IPS-15b (cell line): ENCODE measurements around the gene TEX55.
"Not testable (repeated sequence)": the region's sequence is repeated elsewhere in the genome, so short reads cannot be mapped to it uniquely, and the experiment has no call there.

Experiments
- H3K27me3 ChIP-seq: one replicate; pipeline ENCODE4 v1.6.1; 2013; ENCODE audit warnings: low read length; ENCODE audit not compliant: control insufficient read depth, insufficient read depth
- H3K36me3 ChIP-seq: one replicate; pipeline ENCODE4 v1.6.1; 2013; ENCODE audit warnings: low read length; ENCODE audit not compliant: control insufficient read depth, insufficient read depth
- H3K4me1 ChIP-seq: one replicate; pipeline ENCODE4 v1.6.1; 2013; ENCODE audit warnings: mild to moderate bottlenecking, low read length; ENCODE audit not compliant: control insufficient read depth, insufficient read depth
- H3K4me3 ChIP-seq: one replicate; pipeline ENCODE4 v1.5.1; 2013; ENCODE audit warnings: low read depth, low read length
- H3K9ac ChIP-seq: one replicate; pipeline ENCODE4 v1.6.1; 2013; ENCODE audit warnings: low read depth, mild to moderate bottlenecking, low read length
- H3K9me3 ChIP-seq: one replicate; pipeline ENCODE4 v1.6.1; 2013; ENCODE audit warnings: mild to moderate bottlenecking, low read length; ENCODE audit not compliant: control insufficient read depth, insufficient read depth

Gene TEX55

GRCh38 chr3:119139360-119139759 is 6.6 kb upstream of the TEX55 start:
- H3K4me1 ChIP-seq, H3K36me3 ChIP-seq, H3K9ac ChIP-seq, H3K27me3 ChIP-seq, H3K4me3 ChIP-seq, H3K9me3 ChIP-seq: not testable (repeated sequence)

GRCh38 chr3:119140466-119140865 is 5.5 kb upstream of the TEX55 start:
- H3K4me1 ChIP-seq: peaks cover under 1% of the 10 kb centered on the region
- H3K9ac ChIP-seq: no peak overlapping the region
- no peak overlapping the region for H3K4me3 ChIP-seq
- no peaks in the 10 kb centered on the region for H3K27me3 ChIP-seq
- no peaks in the 10 kb centered on the region for H3K9me3 ChIP-seq
- H3K36me3 ChIP-seq: no peaks in the 10 kb centered on the region

- no peaks in the 10 kb centered on the region for H3K9me3 ChIP-seq
- no peak overlapping the region for H3K4me3 ChIP-seq
- H3K4me1 ChIP-seq: peaks cover 2% of the 10 kb centered on the region
- no peak overlapping the region for H3K9ac ChIP-seq
- no peaks in the 10 kb centered on the region for H3K36me3 ChIP-seq
- peaks cover 4% of the 10 kb centered on the region for H3K27me3 ChIP-seq
Measured at GRCh38 chr3:119145128-119145499, 851 bp upstream of the TEX55 start.

DNA sequence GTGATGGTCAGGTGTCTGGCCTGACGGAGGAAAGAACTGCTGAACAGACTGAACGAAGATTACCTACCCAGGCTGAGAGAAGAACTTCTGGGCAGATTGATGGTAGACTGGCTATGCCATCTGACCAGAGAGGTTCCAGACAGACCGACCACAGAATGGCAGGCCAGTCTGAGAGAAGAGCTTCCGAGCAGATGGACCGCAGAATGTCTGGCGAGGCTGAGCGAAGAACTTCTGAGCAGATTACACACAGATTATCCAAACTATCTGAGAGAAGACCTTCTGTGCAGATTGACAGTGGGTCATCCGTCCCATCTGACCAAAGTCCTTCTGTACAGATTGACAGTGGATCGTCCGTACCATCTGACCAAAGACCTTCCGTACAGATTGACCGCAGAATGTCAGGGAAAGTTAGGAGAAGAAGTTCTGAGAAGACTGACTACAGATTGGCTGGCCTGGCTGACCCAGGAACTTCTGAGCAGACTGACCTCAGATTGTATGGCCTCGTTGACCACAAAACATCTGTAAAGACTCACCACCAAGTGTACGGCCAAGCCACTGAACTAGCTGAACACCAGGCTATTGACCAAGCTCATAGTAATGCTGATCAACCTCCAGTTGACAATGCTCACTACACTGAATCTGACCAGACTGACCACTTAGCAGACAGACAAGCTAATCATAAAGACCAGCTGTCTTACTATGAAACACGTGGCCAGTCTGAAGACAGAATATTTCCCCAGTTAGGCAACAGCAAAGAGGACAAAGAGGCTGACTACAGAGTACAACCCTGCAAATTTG is 812 bp downstream of the TEX55 start:
- no peaks in the 10 kb centered on the region for H3K9me3 ChIP-seq
- H3K27me3 ChIP-seq: peaks cover 4% of the 10 kb centered on the region
- H3K4me3 ChIP-seq: no peak overlapping the region
- H3K4me1 ChIP-seq: peaks cover 2% of the 10 kb centered on the region
- H3K36me3 ChIP-seq: no peaks in the 10 kb centered on the region
- H3K9ac ChIP-seq: no peak overlapping the region

DNA sequence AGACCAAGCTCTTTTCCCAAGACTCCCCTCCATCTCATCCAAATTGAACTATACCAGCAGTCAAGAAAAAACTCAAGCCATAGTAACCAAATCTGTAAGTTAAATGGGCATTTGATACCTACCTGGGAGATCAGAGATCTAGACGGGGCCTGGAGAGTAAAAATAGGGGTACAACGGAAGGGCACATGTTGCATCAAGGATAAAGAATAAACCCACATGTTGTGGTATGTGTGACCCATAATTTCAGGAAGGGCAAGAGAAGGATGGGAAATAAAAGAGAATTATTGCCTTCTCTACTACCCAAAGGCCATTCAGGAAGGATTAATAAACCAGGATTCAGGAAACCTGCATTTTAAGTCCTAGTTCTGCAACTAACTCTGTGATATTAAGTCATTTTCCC is 1.5 kb downstream of the TEX55 start:
- H3K4me1 ChIP-seq: peaks cover 2% of the 10 kb centered on the region
- no peaks in the 10 kb centered on the region for H3K36me3 ChIP-seq
- no peak overlapping the region for H3K9ac ChIP-seq
- peaks cover 4% of the 10 kb centered on the region for H3K27me3 ChIP-seq
- H3K4me3 ChIP-seq: no peak overlapping the region
- H3K9me3 ChIP-seq: no peaks in the 10 kb centered on the region

DNA sequence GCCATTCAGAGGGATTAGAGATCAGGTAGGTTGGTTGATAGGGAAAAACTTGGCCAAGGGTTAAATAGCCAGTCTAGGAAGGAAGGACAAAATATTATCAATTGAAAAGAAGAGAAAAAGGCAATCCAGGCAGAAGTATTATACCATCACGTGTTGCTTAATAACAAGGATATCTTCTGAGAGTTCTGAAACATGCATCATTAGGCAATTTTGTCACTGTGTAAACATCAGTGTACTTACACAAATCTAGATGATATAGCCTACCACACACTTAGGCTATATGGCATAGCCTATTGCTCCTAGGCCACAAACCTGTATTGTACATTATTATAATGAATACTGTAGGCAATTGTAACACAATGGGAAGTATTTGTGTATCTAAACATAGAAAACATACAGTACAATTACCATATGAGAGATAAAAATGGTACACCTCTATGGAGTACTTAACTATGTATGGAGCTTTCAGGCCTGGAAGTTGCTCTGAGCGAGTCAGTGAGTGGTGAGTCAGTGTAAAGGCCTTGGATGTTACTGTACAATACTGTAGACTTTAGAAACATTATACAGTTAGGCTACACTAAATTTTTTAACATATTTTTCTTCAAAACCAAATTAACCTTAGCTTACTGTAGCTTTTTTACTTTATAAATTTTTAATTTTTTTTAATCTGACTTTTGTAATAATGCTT is 2.7 kb downstream of the TEX55 start:
- Histone ChIP-seq H3K9me3 (no peaks in the 10 kb centered on the region), H3K4me3 (no peak overlapping the region), H3K36me3 (no peaks in the 10 kb centered on the region), H3K27me3 (peaks cover 4% of the 10 kb centered on the region), H3K4me1 (peaks cover 2% of the 10 kb centered on the region), H3K9ac (no peak overlapping the region)

GRCh38 chr3:119149484-119149883 is 3.5 kb downstream of the TEX55 start:
- Histone ChIP-seq H3K4me3 (no peak overlapping the region), H3K4me1 (peaks cover 2% of the 10 kb centered on the region), H3K27me3 (peaks cover 4% of the 10 kb centered on the region), H3K36me3 (no peaks in the 10 kb centered on the region), H3K9me3 (no peaks in the 10 kb centered on the region), H3K9ac (no peak overlapping the region)

DNA sequence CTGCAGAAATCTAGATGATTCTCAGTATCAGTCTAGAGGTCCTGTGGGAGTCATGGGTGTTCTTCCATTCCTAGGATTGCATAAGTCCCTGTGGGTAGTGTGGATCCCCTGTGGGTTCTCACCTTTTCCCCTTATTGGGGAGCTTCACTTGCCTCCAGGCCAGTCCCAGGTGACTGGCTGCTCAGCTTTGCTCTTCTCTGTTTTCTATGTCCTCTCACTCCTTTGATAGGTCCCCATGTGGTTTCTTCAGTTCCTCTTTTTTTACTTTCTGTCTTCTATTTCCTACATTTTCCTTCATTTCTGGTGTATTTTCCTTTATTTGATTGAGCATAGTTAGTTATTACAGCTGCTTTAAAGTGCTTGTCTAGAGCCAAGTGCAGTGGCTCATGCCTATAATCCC is 10.9 kb downstream of the TEX55 start:
- Histone ChIP-seq H3K27me3 (no peaks in the 10 kb centered on the region), H3K36me3 (no peaks in the 10 kb centered on the region), H3K9me3 (no peaks in the 10 kb centered on the region), H3K4me3 (no peak overlapping the region), H3K9ac (no peak overlapping the region), H3K4me1 (no peaks in the 10 kb centered on the region)

- Histone ChIP-seq H3K9ac (no peak overlapping the region), H3K4me1 (no peaks in the 10 kb centered on the region), H3K36me3 (no peaks in the 10 kb centered on the region), H3K4me3 (no peak overlapping the region), H3K9me3 (no peaks in the 10 kb centered on the region), H3K27me3 (no peaks in the 10 kb centered on the region)
Measured at GRCh38 chr3:119157971-119158370, 12.0 kb downstream of the TEX55 start.

GRCh38 chr3:119160361-119160760 is 14.4 kb downstream of the TEX55 start:
- H3K36me3 ChIP-seq: no peaks in the 10 kb centered on the region
- H3K4me3 ChIP-seq: no peak overlapping the region
- H3K9me3 ChIP-seq: peaks cover 6% of the 10 kb centered on the region
- no peak overlapping the region for H3K9ac ChIP-seq
- no peaks in the 10 kb centered on the region for H3K27me3 ChIP-seq
- no peaks in the 10 kb centered on the region for H3K4me1 ChIP-seq

GRCh38 chr3:119160815-119161214 is 14.8 kb downstream of the TEX55 start:
- Histone ChIP-seq H3K4me3 (no peak overlapping the region), H3K27me3 (no peaks in the 10 kb centered on the region), H3K9ac (no peak overlapping the region), H3K36me3 (no peaks in the 10 kb centered on the region), H3K4me1 (no peaks in the 10 kb centered on the region), H3K9me3 (peaks cover 6% of the 10 kb centered on the region)

- Histone ChIP-seq H3K9me3 (peaks cover 6% of the 10 kb centered on the region), H3K36me3 (no peaks in the 10 kb centered on the region), H3K4me1 (no peaks in the 10 kb centered on the region), H3K27me3 (no peaks in the 10 kb centered on the region), H3K9ac (no peak overlapping the region), H3K4me3 (no peak overlapping the region)
Measured at GRCh38 chr3:119161240-119161639, 15.3 kb downstream of the TEX55 start.
